IPS-NIHi11 (cell line): ENCODE results near the gene LSAMP.

Source experiments
- DNase-seq: peaks from one replicate; pipeline ENCODE4 v3.0.0; 2012; ENCODE audit warnings: mixed read lengths, low spot score

The LSAMP gene

GRCh38 chr3:116288485-116288884 is 156.8 kb downstream of the LSAMP start:
- DNase-seq: no peak

- DNase-seq: no peak
These were observed 159.4 kb downstream of the LSAMP start for GRCh38 chr3:116285781-116286421.

GRCh38 chr3:116281313-116282143 is 163.8 kb downstream of the LSAMP start:
- no peak for DNase-seq

GRCh38 chr3:116280130-116280740 is 165.1 kb downstream of the LSAMP start:
- no peak for DNase-seq

GRCh38 chr3:116276675-116277074 is 168.6 kb downstream of the LSAMP start:
- no peak for DNase-seq

- DNase-seq: no peak
These were observed 175.2 kb downstream of the LSAMP start for GRCh38 chr3:116270056-116270455.

GRCh38 chr3:116267116-116267515 is 178.2 kb downstream of the LSAMP start:
- DNase-seq: no peak

GRCh38 chr3:116265976-116266584 is 179.2 kb downstream of the LSAMP start:
- no peak for DNase-seq

- no peak for DNase-seq
These were observed 180.0 kb downstream of the LSAMP start for GRCh38 chr3:116265320-116265695.

GRCh38 chr3:116264546-116265319 is 180.6 kb downstream of the LSAMP start:
- DNase-seq: no peak

- DNase-seq: no peak
These were observed 181.3 kb downstream of the LSAMP start for GRCh38 chr3:116263842-116264545.

GRCh38 chr3:116260491-116260890 is 184.8 kb downstream of the LSAMP start:
- DNase-seq: peak; percentile 17

- DNase-seq: peak; percentile 13
These were observed 185.3 kb downstream of the LSAMP start for GRCh38 chr3:116259984-116260383.

GRCh38 chr3:116256843-116257485 is 188.3 kb downstream of the LSAMP start:
- no peak for DNase-seq

- DNase-seq: no peak
These were observed 190.7 kb downstream of the LSAMP start for GRCh38 chr3:116254541-116254940.

- DNase-seq: no peak
These were observed 191.8 kb downstream of the LSAMP start for GRCh38 chr3:116253511-116253910.

- no peak for DNase-seq
These were observed 197.7 kb downstream of the LSAMP start for GRCh38 chr3:116247605-116248004.

GRCh38 chr3:116246406-116246980 is 198.8 kb downstream of the LSAMP start:
- DNase-seq: no peak

GRCh38 chr3:116242825-116243224 is 202.5 kb downstream of the LSAMP start:
- no peak for DNase-seq

- DNase-seq: no peak
These were observed 203.6 kb downstream of the LSAMP start for GRCh38 chr3:116241677-116242076.
